ENCODE results near the gene GALNT15.

GALNT15 gene

DNA sequence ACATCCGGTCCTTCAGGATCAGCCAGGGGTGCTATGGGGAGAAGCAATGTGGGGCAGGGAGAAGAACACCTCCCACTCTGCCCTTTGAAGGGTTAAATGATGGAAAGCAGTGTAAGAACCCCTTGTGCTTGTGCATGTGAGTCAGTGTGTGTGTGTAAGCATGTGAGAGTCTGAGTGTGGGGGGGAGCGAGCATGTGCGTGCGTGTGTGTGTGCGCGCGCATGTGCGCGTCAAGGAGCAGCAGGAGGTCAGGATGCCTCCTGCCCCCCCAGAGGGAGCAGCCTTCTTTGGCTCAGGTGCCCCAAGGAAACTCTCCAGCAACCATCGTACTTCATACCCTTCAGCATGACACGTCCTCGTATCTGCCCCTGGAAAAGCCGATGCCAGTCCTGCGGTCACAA lies 30.3 kb downstream of the GALNT15 start:
- no peak overlapping the region for H2AFZ ChIP-seq (ENCODE audit: low read length)
- no peaks in the 10 kb centered on the region for H3K9me2 ChIP-seq (replicated peaks; ENCODE audit: low read depth, low read length)
- no peaks in the 10 kb centered on the region for H3K36me3 ChIP-seq (ENCODE audit: insufficient read depth, low read length)
- no peak overlapping the region for H3K4me3 ChIP-seq (ENCODE audit: low read length, poor library complexity, severe bottlenecking)
- no peaks in the 10 kb centered on the region for H3K9me3 ChIP-seq (ENCODE audit: insufficient read depth, low read depth, low read length)
- no peak overlapping the region for H3K4me2 ChIP-seq (ENCODE audit: low read depth, low read length, poor library complexity, severe bottlenecking)
- H4K20me1 ChIP-seq (ENCODE audit: insufficient read depth, low read length, poor library complexity, severe bottlenecking), result no peaks in the 10 kb centered on the region
- no peaks in the 10 kb centered on the region for H3K4me1 ChIP-seq (ENCODE audit: insufficient read depth, low read length, poor library complexity, severe bottlenecking)
- H3K27me3 ChIP-seq (ENCODE audit: insufficient read depth, low read length, poor library complexity, severe bottlenecking), result no peaks in the 10 kb centered on the region
- no peaks in the 10 kb centered on the region for H3K79me2 ChIP-seq (ENCODE audit: insufficient read depth, low read length)
- TF ChIP-seq, protein P1, sequence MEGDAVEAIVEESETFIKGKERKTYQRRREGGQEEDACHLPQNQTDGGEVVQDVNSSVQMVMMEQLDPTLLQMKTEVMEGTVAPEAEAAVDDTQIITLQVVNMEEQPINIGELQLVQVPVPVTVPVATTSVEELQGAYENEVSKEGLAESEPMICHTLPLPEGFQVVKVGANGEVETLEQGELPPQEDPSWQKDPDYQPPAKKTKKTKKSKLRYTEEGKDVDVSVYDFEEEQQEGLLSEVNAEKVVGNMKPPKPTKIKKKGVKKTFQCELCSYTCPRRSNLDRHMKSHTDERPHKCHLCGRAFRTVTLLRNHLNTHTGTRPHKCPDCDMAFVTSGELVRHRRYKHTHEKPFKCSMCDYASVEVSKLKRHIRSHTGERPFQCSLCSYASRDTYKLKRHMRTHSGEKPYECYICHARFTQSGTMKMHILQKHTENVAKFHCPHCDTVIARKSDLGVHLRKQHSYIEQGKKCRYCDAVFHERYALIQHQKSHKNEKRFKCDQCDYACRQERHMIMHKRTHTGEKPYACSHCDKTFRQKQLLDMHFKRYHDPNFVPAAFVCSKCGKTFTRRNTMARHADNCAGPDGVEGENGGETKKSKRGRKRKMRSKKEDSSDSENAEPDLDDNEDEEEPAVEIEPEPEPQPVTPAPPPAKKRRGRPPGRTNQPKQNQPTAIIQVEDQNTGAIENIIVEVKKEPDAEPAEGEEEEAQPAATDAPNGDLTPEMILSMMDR (conservative IDR thresholded peaks at IDR 0.05; ENCODE audit: low read length), result no peak
- no peak for TF ChIP-seq EZH2phosphoT487 (IDR thresholded peaks at IDR 0.05; ENCODE audit: borderline replicate concordance)
- no peaks in the 10 kb centered on the region for H3F3A ChIP-seq (ENCODE audit: low read depth)
- no peak overlapping the region for H3K9ac ChIP-seq (ENCODE audit: low read depth, low read length, poor library complexity, severe bottlenecking)

DNA sequence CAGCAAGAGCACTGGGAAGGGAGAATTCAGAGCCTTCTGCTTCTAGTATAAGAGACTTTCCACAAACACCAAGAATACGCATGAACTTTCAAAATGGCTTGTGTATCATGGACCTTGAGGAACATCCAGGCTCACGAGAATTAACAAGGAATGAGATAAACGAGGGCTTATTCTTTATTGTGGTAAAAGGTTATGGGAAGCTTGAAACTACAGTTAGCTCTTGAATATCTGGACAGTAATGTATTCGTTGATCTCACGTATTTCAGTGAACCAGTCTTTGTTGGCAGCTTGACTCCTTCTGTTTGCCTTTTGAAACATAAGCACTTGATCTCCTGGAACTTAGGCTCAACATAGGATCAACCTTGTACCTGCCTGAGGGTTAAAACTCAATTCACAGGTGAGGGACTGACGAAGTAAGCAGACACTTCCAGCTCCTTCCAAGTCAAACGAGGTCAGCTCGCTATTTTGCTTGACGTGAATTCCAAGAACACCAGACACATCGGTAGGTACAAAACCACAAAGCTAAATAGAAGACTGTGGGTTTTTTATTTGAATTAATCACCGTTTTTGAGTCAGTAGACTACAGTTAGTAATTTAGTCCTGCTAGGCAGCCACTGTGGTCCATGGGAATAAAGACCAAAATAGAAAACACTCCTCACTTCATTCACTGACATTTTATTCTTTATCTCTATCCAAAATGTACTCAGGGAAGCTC lies 30.8 kb downstream of the GALNT15 start:
- Histone ChIP-seq H3K4me3 (ENCODE audit: low read length, poor library complexity, severe bottlenecking) (no peak overlapping the region), H3K36me3 (ENCODE audit: insufficient read depth, low read length) (no peaks in the 10 kb centered on the region), H4K20me1 (ENCODE audit: insufficient read depth, low read length, poor library complexity, severe bottlenecking) (no peaks in the 10 kb centered on the region), H3K9me2 (replicated peaks; ENCODE audit: low read depth, low read length) (no peaks in the 10 kb centered on the region), H3K4me2 (ENCODE audit: low read depth, low read length, poor library complexity, severe bottlenecking) (no peak overlapping the region), H3F3A (ENCODE audit: low read depth) (no peaks in the 10 kb centered on the region), H3K27me3 (ENCODE audit: insufficient read depth, low read length, poor library complexity, severe bottlenecking) (no peaks in the 10 kb centered on the region), H3K9ac (ENCODE audit: low read depth, low read length, poor library complexity, severe bottlenecking) (no peak overlapping the region), H3K9me3 (ENCODE audit: insufficient read depth, low read depth, low read length) (no peaks in the 10 kb centered on the region), H2AFZ (ENCODE audit: low read length) (peak overlapping the region; percentile 23; the same call in 1 of the 2 replicates), H3K79me2 (ENCODE audit: insufficient read depth, low read length) (no peaks in the 10 kb centered on the region), H3K4me1 (ENCODE audit: insufficient read depth, low read length, poor library complexity, severe bottlenecking) (no peaks in the 10 kb centered on the region)
- TF ChIP-seq EZH2phosphoT487 (IDR thresholded peaks at IDR 0.05; ENCODE audit: borderline replicate concordance), result no peak
- TF ChIP-seq, protein P1 (conservative IDR thresholded peaks at IDR 0.05; ENCODE audit: low read length), result no peak

DNA sequence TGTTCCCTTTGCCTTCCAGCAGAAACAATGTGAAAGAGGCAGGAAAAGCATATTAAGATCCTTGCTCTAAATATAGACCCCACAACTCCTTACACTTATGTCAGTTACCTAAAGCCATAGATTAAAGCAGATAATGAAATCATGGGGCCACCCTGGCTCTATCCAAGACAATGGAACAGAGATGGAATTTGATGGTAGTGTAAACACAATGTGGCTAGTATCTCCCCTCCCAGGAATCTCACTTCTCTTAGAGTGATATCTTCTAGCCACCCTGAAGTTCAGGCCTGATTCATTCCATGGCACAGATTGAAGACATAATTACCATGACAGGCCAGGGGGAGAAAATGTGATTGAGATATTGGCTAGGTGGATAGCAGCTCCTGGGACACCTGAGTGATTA lies 32.6 kb downstream of the GALNT15 start:
- Histone ChIP-seq H3K36me3 (ENCODE audit: insufficient read depth, low read length) (no peaks in the 10 kb centered on the region), H3F3A (ENCODE audit: low read depth) (no peaks in the 10 kb centered on the region), H3K9me2 (replicated peaks; ENCODE audit: low read depth, low read length) (no peaks in the 10 kb centered on the region), H3K79me2 (ENCODE audit: insufficient read depth, low read length) (no peaks in the 10 kb centered on the region), H3K9me3 (ENCODE audit: insufficient read depth, low read depth, low read length) (no peaks in the 10 kb centered on the region), H3K4me1 (ENCODE audit: insufficient read depth, low read length, poor library complexity, severe bottlenecking) (no peaks in the 10 kb centered on the region), H3K27me3 (ENCODE audit: insufficient read depth, low read length, poor library complexity, severe bottlenecking) (no peaks in the 10 kb centered on the region), H3K4me3 (ENCODE audit: low read length, poor library complexity, severe bottlenecking) (no peak overlapping the region), H3K4me2 (ENCODE audit: low read depth, low read length, poor library complexity, severe bottlenecking) (no peak overlapping the region), H3K9ac (ENCODE audit: low read depth, low read length, poor library complexity, severe bottlenecking) (no peak overlapping the region), H4K20me1 (ENCODE audit: insufficient read depth, low read length, poor library complexity, severe bottlenecking) (no peaks in the 10 kb centered on the region), H2AFZ (ENCODE audit: low read length) (no peak overlapping the region)
- TF ChIP-seq EZH2phosphoT487 (IDR thresholded peaks at IDR 0.05; ENCODE audit: borderline replicate concordance), result no peak
- TF ChIP-seq, protein P1 (conservative IDR thresholded peaks at IDR 0.05; ENCODE audit: low read length), result no peak
